22Rv1 (cell line): ENCODE results near the gene PDHA1.

Source experiments
- H3K27ac ChIP-seq: fragments of 450-650 bp; 2 replicates; pipeline ENCODE4 v1.5.1; 2017
- CTCF ChIP-seq: fragments of 450-650 bp; IDR thresholded peaks from 2 replicates; pipeline ENCODE4 v1.5.1; 2017; ENCODE audit warnings: mild to moderate bottlenecking
- ZFX ChIP-seq: fragments of 450-650 bp; IDR thresholded peaks from 2 replicates; pipeline ENCODE4 v1.6.1; 2017; ENCODE audit warnings: antibody characterized with exemption, borderline replicate concordance

Gene PDHA1

GRCh38 chrX:19354625-19355024 lies 10.9 kb downstream of the PDHA1 start:
- no peak for TF ChIP-seq CTCF
- no peak for TF ChIP-seq ZFX

GRCh38 chrX:19358521-19358920 lies 14.8 kb downstream of the PDHA1 start:
- H3K27ac ChIP-seq = no peak overlapping the region
- TF ChIP-seq CTCF = no peak
- TF ChIP-seq ZFX = no peak

More at GRCh38 chrX:19354625-19355024, 10.9 kb downstream of the PDHA1 start:
- no peak overlapping the region for H3K27ac ChIP-seq

GRCh38 chrX:19360903-19361302 lies 17.2 kb downstream of the PDHA1 start:
- H3K27ac ChIP-seq = no peak overlapping the region
- TF ChIP-seq ZFX (no peak), CTCF (no peak)

GRCh38 chrX:19361701-19362100 lies 18.0 kb downstream of the PDHA1 start:
- no peak overlapping the region for H3K27ac ChIP-seq
- TF ChIP-seq ZFX (no peak), CTCF (no peak)

- no peak overlapping the region for H3K27ac ChIP-seq
- TF ChIP-seq ZFX (no peak), CTCF (no peak)
These were observed 24.8 kb downstream of the PDHA1 start for GRCh38 chrX:19368576-19368975.

GRCh38 chrX:19370061-19370460 lies 26.3 kb downstream of the PDHA1 start:
- H3K27ac ChIP-seq = no peak overlapping the region

GRCh38 chrX:19372170-19372546 lies 28.4 kb downstream of the PDHA1 start:
- peak overlapping the region; percentile 35; the same call in 1 of the 2 replicates for H3K27ac ChIP-seq
- TF ChIP-seq ZFX (no peak), CTCF (peak; percentile 79)

More at GRCh38 chrX:19370061-19370460, 26.3 kb downstream of the PDHA1 start:
- no peak for TF ChIP-seq ZFX
- no peak for TF ChIP-seq CTCF
